Esophagus squamous epithelium (tissue), 5 donors: ENCODE measurements around the gene LAMC3. TPM values are rescaled to one million over a fixed set of nuclear protein-coding genes. Genes with fewer than 3 reads are reported as not detected.

ENCODE experiments used
- DNase-seq: peaks from one replicate; lab custom pipeline; 2025; lab: John Stamatoyannopoulos, UW
- H3K27ac ChIP-seq, 4 donors: fragments of 200-600 bp; sonication (generic); one replicate each; pipeline ENCODE4 v1.5.1; 2016 to 2019; ENCODE audit warnings: mild to moderate bottlenecking in 1 of 4
- H3K27me3 ChIP-seq, 4 donors: fragments of 200-600 bp; sonication (generic); 1 replicate in 3 of 4; 2 replicates in 1 of 4; pipeline versions ENCODE4 v1.5.1 to v1.6.0; 2017 to 2021; ENCODE audit warnings: antibody characterized with exemption in 1 of 4
- H3K36me3 ChIP-seq, 3 donors: fragments of 200-600 bp; sonication (generic); one replicate each; pipeline ENCODE4 v1.5.1; 2016 to 2019
- H3K4me1 ChIP-seq, 3 donors: fragments of 200-600 bp; sonication (generic); one replicate each; pipeline ENCODE4 v1.5.1; 2017 to 2019
- H3K4me3 ChIP-seq, 4 donors: fragments of 200-600 bp; sonication (generic); 1 replicate in 3 of 4; 2 replicates in 1 of 4; pipeline ENCODE4 v1.5.1; 2016 to 2019; ENCODE audit warnings: mild to moderate bottlenecking in 2 of 4, moderate library complexity in 1 of 4
- H3K9me3 ChIP-seq, 3 donors: fragments of 200-600 bp; sonication (generic); one replicate each; pipeline ENCODE4 v1.5.1; 2016 to 2019
- POLR2A ChIP-seq, 4 donors: fragments of 450-650 bp; IDR thresholded peaks; one replicate each; pipeline ENCODE4 v1.6.1; 2017; ENCODE audit warnings: antibody characterized with exemption in 4 of 4, mild to moderate bottlenecking in 4 of 4, moderate library complexity in 3 of 4
- WGBS, 2 donors: methylation state at CpG; one replicate each; pipeline ENCODE4 v1.1.5; 2018; 5-methylcytosine and 5-hydroxymethylcytosine counted together
- intact Hi-C: fragments of 100-400 bp; cut with DNase I; formaldehyde crosslinking; loops from one replicate; pipeline ENCODE4 v1.15.0; 2022
- total RNA-seq, 4 donors: library from RNA; depleted of rRNA; stranded (reverse); fragments of >200 nt; gene quantifications; one replicate each; pipeline ENCODE4 v1.1.0, GENCODE V29; 2016
- TF ChIP-seq, protein P1 (sequence below), 6 experiments: fragments of 450-650 bp in 4 of 6; fragments of 200-600 bp in 2 of 6; sonication (generic) in 2 of 6; IDR thresholded peaks; one replicate each; pipeline ENCODE4 v1.5.1; 2016 to 2019; ENCODE audit warnings: antibody characterized with exemption in 6 of 6, mild to moderate bottlenecking in 4 of 6, moderate library complexity in 4 of 6
- donor health status: DM: yes; HTN: yes; CAD: no.

LAMC3 gene
- total RNA-seq, 4 donors from 2014 or later, result 0.53 to 4.6 (median 2.7) TPM

- intact Hi-C loops, result no loop called here
- TF ChIP-seq POLR2A (IDR thresholded peaks at IDR 0.05), result no peak
- TF ChIP-seq, protein P1, sequence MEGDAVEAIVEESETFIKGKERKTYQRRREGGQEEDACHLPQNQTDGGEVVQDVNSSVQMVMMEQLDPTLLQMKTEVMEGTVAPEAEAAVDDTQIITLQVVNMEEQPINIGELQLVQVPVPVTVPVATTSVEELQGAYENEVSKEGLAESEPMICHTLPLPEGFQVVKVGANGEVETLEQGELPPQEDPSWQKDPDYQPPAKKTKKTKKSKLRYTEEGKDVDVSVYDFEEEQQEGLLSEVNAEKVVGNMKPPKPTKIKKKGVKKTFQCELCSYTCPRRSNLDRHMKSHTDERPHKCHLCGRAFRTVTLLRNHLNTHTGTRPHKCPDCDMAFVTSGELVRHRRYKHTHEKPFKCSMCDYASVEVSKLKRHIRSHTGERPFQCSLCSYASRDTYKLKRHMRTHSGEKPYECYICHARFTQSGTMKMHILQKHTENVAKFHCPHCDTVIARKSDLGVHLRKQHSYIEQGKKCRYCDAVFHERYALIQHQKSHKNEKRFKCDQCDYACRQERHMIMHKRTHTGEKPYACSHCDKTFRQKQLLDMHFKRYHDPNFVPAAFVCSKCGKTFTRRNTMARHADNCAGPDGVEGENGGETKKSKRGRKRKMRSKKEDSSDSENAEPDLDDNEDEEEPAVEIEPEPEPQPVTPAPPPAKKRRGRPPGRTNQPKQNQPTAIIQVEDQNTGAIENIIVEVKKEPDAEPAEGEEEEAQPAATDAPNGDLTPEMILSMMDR (IDR thresholded peaks at IDR 0.05), result no peak
These were observed 16.2 kb downstream of the LAMC3 start for GRCh38 chr9:131024978-131025868.

DNA sequence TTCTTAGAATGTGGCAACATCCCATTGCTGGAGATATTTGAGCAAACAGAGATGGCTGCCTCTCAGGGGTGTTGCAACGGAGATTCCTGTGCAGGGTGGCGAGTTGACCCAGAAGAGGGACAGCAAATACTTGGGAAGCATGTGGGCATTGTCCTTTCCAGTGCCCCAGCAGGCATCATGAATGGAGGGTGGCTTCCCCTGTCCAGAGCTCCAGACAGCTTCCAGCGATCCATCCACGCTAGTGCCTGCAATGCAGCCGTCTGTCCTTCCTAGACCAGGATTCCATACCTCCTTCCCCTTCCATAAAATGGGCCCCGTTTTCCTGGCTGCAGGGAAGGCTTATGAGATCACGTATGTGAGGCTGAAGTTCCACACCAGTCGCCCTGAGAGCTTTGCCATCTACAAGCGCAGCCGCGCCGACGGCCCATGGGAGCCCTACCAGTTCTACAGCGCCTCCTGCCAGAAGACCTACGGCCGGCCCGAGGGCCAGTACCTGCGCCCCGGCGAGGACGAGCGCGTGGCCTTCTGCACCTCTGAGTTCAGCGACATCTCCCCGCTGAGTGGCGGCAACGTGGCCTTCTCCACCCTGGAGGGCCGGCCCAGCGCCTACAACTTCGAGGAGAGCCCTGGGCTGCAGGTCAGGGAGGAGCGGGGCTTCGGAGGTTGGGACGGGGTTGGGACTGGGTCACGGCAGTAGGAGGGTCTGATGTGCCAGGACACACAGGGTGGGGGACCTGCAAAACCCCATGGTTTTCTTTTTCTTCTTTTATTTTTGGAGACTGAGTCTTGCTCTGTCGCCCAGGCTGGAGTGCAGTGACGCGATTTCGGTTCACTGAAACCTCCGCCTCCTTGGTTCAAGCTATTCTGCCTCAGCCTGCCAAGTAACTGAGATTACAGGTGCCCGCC lies 17.2 kb downstream of the LAMC3 start:
- WGBS, 2 donors, result 78 to 85% methylated on average over 16 to 18 of the region's 40 CpGs
- TF ChIP-seq, protein P1 (IDR thresholded peaks at IDR 0.05), result no peak
- TF ChIP-seq POLR2A (IDR thresholded peaks at IDR 0.05), result no peak
- intact Hi-C loops, result no loop called here
- DNase-seq, result no peak
- H3K27ac ChIP-seq, result no peak overlapping the region
- H3K36me3 ChIP-seq, result no peaks in the 10 kb centered on the region
- H3K9me3 ChIP-seq, result no peaks in the 10 kb centered on the region
- H3K27me3 ChIP-seq, result peaks cover 0 to 31% (median 0%) of the 10 kb centered on the region in 4 donors
- no peak overlapping the region for H3K4me3 ChIP-seq
- no peaks in the 10 kb centered on the region for H3K4me1 ChIP-seq

More at GRCh38 chr9:131024978-131025868, 16.2 kb downstream of the LAMC3 start:
- H3K9me3 ChIP-seq, result no peaks in the 10 kb centered on the region
- H3K36me3 ChIP-seq, result no peaks in the 10 kb centered on the region
- DNase-seq, result no peak
- no peak overlapping the region for H3K27ac ChIP-seq
- 75 to 78% methylated on average over 12 to 13 of the region's 15 CpGs for WGBS, 2 donors
- no peaks in the 10 kb centered on the region for H3K4me1 ChIP-seq
- peaks cover 0 to 35% (median 0%) of the 10 kb centered on the region in 4 donors for H3K27me3 ChIP-seq
- H3K4me3 ChIP-seq, result no peak overlapping the region

- WGBS, 2 donors, result 88 to 91% methylated on average over 15 to 22 of the region's 23 CpGs
- Histone ChIP-seq H3K4me3 (no peak overlapping the region), H3K27ac (no peak overlapping the region), H3K36me3 (no peaks in the 10 kb centered on the region), H3K9me3 (no peaks in the 10 kb centered on the region), H3K27me3 (peaks cover 0 to 33% (median 0%) of the 10 kb centered on the region in 4 donors), H3K4me1 (no peaks in the 10 kb centered on the region)
- intact Hi-C loops, result no loop called here
- TF ChIP-seq POLR2A (IDR thresholded peaks at IDR 0.05), result no peak
- TF ChIP-seq, protein P1 (IDR thresholded peaks at IDR 0.05), result no peak
- no peak for DNase-seq
These were observed 18.3 kb downstream of the LAMC3 start for GRCh38 chr9:131027048-131027871.

DNA sequence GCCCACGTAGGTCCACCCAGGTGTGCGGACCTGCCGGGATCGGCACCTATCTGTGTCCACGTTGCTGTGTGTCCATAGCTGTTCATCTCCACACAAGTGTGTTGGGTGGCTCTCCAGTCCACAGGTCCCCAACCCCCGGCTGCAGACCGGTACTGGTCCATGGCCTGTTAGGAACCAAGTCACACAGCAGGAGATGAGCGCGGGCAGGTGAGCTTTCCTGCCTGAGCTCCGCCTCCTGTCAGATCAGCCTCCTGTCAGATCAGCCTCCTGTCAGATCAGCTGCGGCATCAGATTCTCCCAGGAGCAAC lies 18.9 kb downstream of the LAMC3 start:
- intact Hi-C loops, result no loop called here
- WGBS, 2 donors, result 93 to 96% methylated on average over 3 to 4 of the region's 11 CpGs
- H3K27ac ChIP-seq, result no peak overlapping the region

More for the DNA sequence above, 18.9 kb downstream of the LAMC3 start:
- Histone ChIP-seq H3K36me3 (no peaks in the 10 kb centered on the region), H3K9me3 (no peaks in the 10 kb centered on the region), H3K4me3 (no peak overlapping the region), H3K4me1 (no peaks in the 10 kb centered on the region), H3K27me3 (peaks cover 0 to 33% (median 0%) of the 10 kb centered on the region in 4 donors)
- no peak for TF ChIP-seq POLR2A (IDR thresholded peaks at IDR 0.05)
- TF ChIP-seq, protein P1 (IDR thresholded peaks at IDR 0.05), result no peak
- no peak for DNase-seq
